ENCODE measurements around the gene RNF144A. TPM values are rescaled to one million over a fixed set of nuclear protein-coding genes. Genes with fewer than 3 reads are reported as not detected.

The RNF144A gene
- total and polyA plus RNA-seq, 2 experiments from 2014 or later, result 2.8 to 14.7 TPM

DNA sequence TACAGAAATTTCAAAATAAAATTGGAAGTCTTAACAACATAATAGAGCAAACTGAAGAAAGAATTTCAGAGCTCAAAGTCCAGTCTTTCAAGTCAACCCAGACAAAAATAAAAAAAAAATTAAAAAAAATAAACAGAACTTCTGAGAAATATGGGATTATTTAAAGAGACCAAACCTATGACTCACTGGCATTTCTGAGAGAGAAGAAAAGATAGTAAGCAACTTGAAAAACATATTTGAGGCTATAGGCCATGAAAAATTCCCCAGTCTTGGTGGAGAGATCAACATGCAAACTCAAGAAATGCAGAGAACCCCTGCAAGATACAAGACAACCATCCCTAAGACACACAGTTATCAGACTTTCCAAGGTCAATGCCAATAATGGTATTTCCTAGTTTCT, 167.4 kb downstream of the RNF144A start:
- Mint-ChIP-seq H3K27ac (no peak overlapping the region), H3K4me3 (no peak overlapping the region), H3K9me3 (peaks cover 14% of the 10 kb centered on the region; the same call in 2 of the 3 replicates), H3K27me3 (ENCODE audit: insufficient read depth, low read depth, poor library complexity) (peaks cover 1% of the 10 kb centered on the region), H3K36me3 (ENCODE audit: low read depth) (peaks cover 5% of the 10 kb centered on the region; the same call in 1 of the 3 replicates), H3K4me1 (no peaks in the 10 kb centered on the region)
- DNase-seq (ENCODE audit: low spot score) (no peak), ATAC-seq (no peak)
- H2AFZ ChIP-seq, result no peak overlapping the region
- no peaks in the 10 kb centered on the region for H3K79me2 ChIP-seq (replicated peaks; ENCODE audit: insufficient read depth)
- no peak overlapping the region for H3K4me2 ChIP-seq
- H3K36me3 ChIP-seq (ENCODE audit: insufficient read depth), result no peaks in the 10 kb centered on the region
- no peak overlapping the region for H3K27ac ChIP-seq (ENCODE audit: low read depth)
- TF ChIP-seq, protein P1, sequence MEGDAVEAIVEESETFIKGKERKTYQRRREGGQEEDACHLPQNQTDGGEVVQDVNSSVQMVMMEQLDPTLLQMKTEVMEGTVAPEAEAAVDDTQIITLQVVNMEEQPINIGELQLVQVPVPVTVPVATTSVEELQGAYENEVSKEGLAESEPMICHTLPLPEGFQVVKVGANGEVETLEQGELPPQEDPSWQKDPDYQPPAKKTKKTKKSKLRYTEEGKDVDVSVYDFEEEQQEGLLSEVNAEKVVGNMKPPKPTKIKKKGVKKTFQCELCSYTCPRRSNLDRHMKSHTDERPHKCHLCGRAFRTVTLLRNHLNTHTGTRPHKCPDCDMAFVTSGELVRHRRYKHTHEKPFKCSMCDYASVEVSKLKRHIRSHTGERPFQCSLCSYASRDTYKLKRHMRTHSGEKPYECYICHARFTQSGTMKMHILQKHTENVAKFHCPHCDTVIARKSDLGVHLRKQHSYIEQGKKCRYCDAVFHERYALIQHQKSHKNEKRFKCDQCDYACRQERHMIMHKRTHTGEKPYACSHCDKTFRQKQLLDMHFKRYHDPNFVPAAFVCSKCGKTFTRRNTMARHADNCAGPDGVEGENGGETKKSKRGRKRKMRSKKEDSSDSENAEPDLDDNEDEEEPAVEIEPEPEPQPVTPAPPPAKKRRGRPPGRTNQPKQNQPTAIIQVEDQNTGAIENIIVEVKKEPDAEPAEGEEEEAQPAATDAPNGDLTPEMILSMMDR (conservative IDR thresholded peaks at IDR 0.05; ENCODE audit: low read depth in 2 of 2), result no peak
- no peak for TF ChIP-seq ZNF331 (CRISPR knock-in tag; IDR thresholded peaks at IDR 0.05; ENCODE audit: low read depth)
- TF ChIP-seq EZH2 (IDR thresholded peaks at IDR 0.05; ENCODE audit: low read depth, unreplicated experiment), result no peak
- no peak for TF ChIP-seq REST (IDR thresholded peaks at IDR 0.05; ENCODE audit: unreplicated experiment)
- no peak for TF ChIP-seq JUNB (IDR thresholded peaks at IDR 0.05; ENCODE audit: unreplicated experiment)
- no peak for TF ChIP-seq STAT1 (IDR thresholded peaks at IDR 0.05; ENCODE audit: unreplicated experiment)
- TF ChIP-seq, protein P2, sequence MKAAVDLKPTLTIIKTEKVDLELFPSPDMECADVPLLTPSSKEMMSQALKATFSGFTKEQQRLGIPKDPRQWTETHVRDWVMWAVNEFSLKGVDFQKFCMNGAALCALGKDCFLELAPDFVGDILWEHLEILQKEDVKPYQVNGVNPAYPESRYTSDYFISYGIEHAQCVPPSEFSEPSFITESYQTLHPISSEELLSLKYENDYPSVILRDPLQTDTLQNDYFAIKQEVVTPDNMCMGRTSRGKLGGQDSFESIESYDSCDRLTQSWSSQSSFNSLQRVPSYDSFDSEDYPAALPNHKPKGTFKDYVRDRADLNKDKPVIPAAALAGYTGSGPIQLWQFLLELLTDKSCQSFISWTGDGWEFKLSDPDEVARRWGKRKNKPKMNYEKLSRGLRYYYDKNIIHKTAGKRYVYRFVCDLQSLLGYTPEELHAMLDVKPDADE (IDR thresholded peaks at IDR 0.05), result no peak
- no peak for TF ChIP-seq EZH2phosphoT487 (IDR thresholded peaks at IDR 0.05; ENCODE audit: unreplicated experiment)
- H3K4me3 ChIP-seq, result no peak overlapping the region
- no peaks in the 10 kb centered on the region for H3K27me3 ChIP-seq (ENCODE audit: insufficient read depth)
- no peaks in the 10 kb centered on the region for H4K20me1 ChIP-seq (replicated peaks; ENCODE audit: insufficient read depth)
- no peaks in the 10 kb centered on the region for H3K9me2 ChIP-seq (ENCODE audit: insufficient read depth)
- no peaks in the 10 kb centered on the region for H3K4me1 ChIP-seq (ENCODE audit: insufficient read depth)
- H3F3A ChIP-seq (replicated peaks; ENCODE audit: low read depth), result no peaks in the 10 kb centered on the region

- Mint-ChIP-seq H3K27me3 (ENCODE audit: insufficient read depth, low read depth, poor library complexity) (peaks cover 5% of the 10 kb centered on the region), H3K4me3 (no peak overlapping the region), H3K36me3 (ENCODE audit: low read depth) (0 out of 3 replicates have a peak, but pooled peaks cover under 1% of the 10 kb centered on the region), H3K27ac (no peak overlapping the region), H3K4me1 (peaks cover 8% of the 10 kb centered on the region; the same call in 2 of the 3 replicates), H3K9me3 (peaks cover 11% of the 10 kb centered on the region; the same call in 2 of the 3 replicates)
- no peaks in the 10 kb centered on the region for H3K9me2 ChIP-seq (ENCODE audit: insufficient read depth)
- H3K79me2 ChIP-seq (replicated peaks; ENCODE audit: insufficient read depth), result no peaks in the 10 kb centered on the region
- ATAC-seq (peak; percentile 78), DNase-seq (ENCODE audit: low spot score) (peak; percentile 15)
- H3K4me1 ChIP-seq (ENCODE audit: insufficient read depth), result no peaks in the 10 kb centered on the region
- H4K20me1 ChIP-seq (replicated peaks; ENCODE audit: insufficient read depth), result no peaks in the 10 kb centered on the region
- no peak overlapping the region for H3K4me3 ChIP-seq
- H3F3A ChIP-seq (replicated peaks; ENCODE audit: low read depth), result no peaks in the 10 kb centered on the region
- H3K27me3 ChIP-seq (ENCODE audit: insufficient read depth), result no peaks in the 10 kb centered on the region
- 0 out of 2 replicates have a peak overlapping the region, but pooled peaks have one; percentile 10 for H2AFZ ChIP-seq
- no peak overlapping the region for H3K4me2 ChIP-seq
- H3K36me3 ChIP-seq (ENCODE audit: insufficient read depth), result no peaks in the 10 kb centered on the region
- no peak overlapping the region for H3K27ac ChIP-seq (ENCODE audit: low read depth)
- TF ChIP-seq ZNF331 (CRISPR knock-in tag; IDR thresholded peaks at IDR 0.05; ENCODE audit: low read depth), result no peak
- no peak for TF ChIP-seq POLR2AphosphoS5 (IDR thresholded peaks at IDR 0.05; ENCODE audit: low read depth)
Measured at GRCh38 chr2:7089284-7089683, 172.1 kb downstream of the RNF144A start.
